DND-41 (cell line): ENCODE data around the gene BMP2.

Experiments
- CTCF ChIP-seq: IDR thresholded peaks from 2 replicates; pipeline ENCODE4 v1.5.1; 2012; ENCODE audit warnings: borderline replicate concordance, low read length, moderate library complexity, mild to moderate bottlenecking; ENCODE audit not compliant: poor library complexity, severe bottlenecking; ENCODE audit errors: extremely low read depth
- EZH2 ChIP-seq: IDR thresholded peaks from 3 replicates; pipeline ENCODE4 v1.6.1; 2012; ENCODE audit warnings: borderline replicate concordance, low read depth, mild to moderate bottlenecking, moderate library complexity, low read length, inconsistent platforms; ENCODE audit not compliant: severe bottlenecking

GRCh38 chr20:6732851-6733250 lies 34.6 kb upstream of the BMP2 start:
- no peak for TF ChIP-seq CTCF
- no peak for TF ChIP-seq EZH2
